ENCODE measurements around the gene SLC66A2.
A peak's percentile ranks its signal among the peaks of the same experiment; 100 is the strongest.

The SLC66A2 gene

DNA sequence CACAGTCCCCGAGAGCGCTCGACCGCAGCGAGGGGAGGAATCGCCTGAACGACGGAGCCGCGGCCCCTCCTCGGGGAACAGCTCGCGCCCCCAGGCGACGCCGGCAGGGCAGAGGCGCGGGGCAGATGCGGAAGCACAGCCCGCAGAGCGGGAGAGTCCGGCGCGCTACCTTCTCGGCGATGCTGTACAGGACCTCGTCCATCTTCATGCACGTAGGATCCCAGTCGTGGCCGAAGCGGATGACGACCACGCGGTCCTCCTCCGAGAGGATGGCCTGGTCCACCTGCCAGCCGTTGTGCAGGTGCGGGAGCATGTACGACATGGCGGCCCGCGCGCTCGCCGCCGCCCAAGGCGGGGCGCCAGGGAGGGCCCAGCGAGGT lies 36.6 kb upstream of the SLC66A2 start:
- no peak for DNase-seq (ENCODE audit: low read depth, low spot score)
- ChIA-PET CTCF (interaction anchor here (1.4 to 3.9 kb wide), 3 partner anchors 15 to 46 kb away, joined by 7 to 17 read pairs (median 8); partner anchors contain the start of gene RBFA), POLR2A (interaction anchor here (1.3 kb wide), 1 partner anchor 46 kb away, joined by 4 read pairs; the partner anchor contains the start of gene RBFA)
- TF ChIP-seq, protein P1, sequence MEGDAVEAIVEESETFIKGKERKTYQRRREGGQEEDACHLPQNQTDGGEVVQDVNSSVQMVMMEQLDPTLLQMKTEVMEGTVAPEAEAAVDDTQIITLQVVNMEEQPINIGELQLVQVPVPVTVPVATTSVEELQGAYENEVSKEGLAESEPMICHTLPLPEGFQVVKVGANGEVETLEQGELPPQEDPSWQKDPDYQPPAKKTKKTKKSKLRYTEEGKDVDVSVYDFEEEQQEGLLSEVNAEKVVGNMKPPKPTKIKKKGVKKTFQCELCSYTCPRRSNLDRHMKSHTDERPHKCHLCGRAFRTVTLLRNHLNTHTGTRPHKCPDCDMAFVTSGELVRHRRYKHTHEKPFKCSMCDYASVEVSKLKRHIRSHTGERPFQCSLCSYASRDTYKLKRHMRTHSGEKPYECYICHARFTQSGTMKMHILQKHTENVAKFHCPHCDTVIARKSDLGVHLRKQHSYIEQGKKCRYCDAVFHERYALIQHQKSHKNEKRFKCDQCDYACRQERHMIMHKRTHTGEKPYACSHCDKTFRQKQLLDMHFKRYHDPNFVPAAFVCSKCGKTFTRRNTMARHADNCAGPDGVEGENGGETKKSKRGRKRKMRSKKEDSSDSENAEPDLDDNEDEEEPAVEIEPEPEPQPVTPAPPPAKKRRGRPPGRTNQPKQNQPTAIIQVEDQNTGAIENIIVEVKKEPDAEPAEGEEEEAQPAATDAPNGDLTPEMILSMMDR (IDR thresholded peaks at IDR 0.05; ENCODE audit: insufficient read depth, low read length, missing control alignments): peak; percentile 30
- peak overlapping the region; percentile 99 for H3K4me3 ChIP-seq (ENCODE audit: low read depth, low read length)

DNA sequence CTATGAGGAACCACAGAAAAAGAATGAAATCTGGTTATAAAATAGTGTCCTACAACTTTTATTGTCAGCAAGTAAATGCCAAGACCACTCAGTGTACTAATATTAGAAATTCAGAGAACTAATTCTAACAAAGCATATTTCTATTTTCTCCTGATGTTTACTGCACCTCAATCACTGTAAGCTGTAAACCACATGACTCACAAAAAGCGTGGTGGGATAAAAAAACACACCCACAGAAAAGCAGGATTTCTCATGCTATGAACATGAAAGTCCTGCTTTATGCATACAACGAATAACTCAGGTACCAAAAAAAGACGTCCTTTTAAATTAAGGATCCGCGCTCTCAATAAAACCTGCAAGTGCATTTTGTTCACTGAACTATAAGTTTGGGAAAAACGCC lies 36.1 kb upstream of the SLC66A2 start:
- TF ChIP-seq, protein P1 (IDR thresholded peaks at IDR 0.05; ENCODE audit: insufficient read depth, low read length, missing control alignments): no peak
- CTCF ChIA-PET: interaction anchor here (1.4 to 3.9 kb wide), 4 partner anchors 15 to 53 kb away, joined by 7 to 17 read pairs (median 8); partner anchors contain the start of gene RBFA
- peak overlapping the region; percentile 99 for H3K4me3 ChIP-seq (ENCODE audit: low read depth, low read length)
- DNase-seq (ENCODE audit: low read depth, low spot score): no peak
- POLR2A ChIA-PET: no interaction called here

DNA sequence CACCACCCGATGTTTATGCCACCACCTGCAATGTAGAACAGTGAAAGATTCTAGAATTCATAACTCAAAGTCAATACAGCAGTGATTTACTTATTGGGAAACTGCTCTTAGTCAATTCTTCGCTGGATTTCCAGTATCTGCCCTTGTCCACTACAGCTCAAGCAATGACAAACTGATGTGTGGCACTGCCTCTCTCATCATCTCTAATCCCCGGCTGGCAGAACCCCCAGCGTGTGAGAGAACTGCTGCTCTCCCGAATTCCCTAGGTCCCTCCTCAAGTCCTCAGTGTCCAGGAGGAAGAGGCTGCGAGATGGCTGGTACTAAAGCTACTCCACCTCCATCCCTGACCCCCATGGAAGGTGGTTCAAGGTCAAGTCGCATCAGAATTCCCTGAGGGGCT lies 35.3 kb upstream of the SLC66A2 start:
- ChIA-PET POLR2A (no interaction called here), CTCF (interaction anchor here (0.5 to 3.9 kb wide), 5 partner anchors 11 to 53 kb away, joined by 3 to 17 read pairs (median 8); partner anchors contain the start of genes HSBP1L1 and RBFA)
- H3K4me3 ChIP-seq (ENCODE audit: low read depth, low read length): peak overlapping the region; percentile 99
- no peak for DNase-seq (ENCODE audit: low read depth, low spot score)
- TF ChIP-seq, protein P1 (IDR thresholded peaks at IDR 0.05; ENCODE audit: insufficient read depth, low read length, missing control alignments): no peak

DNA sequence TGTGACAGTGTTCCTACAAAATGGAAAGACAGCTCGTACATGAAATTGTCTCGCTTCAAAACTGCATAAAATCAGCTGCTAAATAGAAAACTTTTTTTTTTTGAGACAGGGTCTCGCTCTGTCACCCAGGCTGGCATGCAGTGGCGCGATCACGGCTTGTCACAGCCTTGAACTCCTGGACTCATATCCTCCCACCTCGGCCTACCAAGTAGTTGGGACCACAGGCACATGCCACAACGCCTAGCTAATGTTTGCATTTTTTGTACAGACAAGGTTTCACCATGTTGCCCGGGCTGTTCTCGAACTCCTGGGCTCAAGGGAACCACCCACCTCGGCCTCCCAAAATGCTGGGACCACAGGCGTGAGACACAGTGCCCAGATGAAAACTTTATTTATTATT lies 33.7 kb upstream of the SLC66A2 start:
- H3K4me3 ChIP-seq (ENCODE audit: low read depth, low read length): no peak overlapping the region
- TF ChIP-seq, protein P1 (IDR thresholded peaks at IDR 0.05; ENCODE audit: insufficient read depth, low read length, missing control alignments): no peak
- ChIA-PET CTCF (interaction anchor here (2.0 to 3.9 kb wide), 2 partner anchors 10 to 18 kb away, joined by 10 to 17 read pairs; no protein-coding TSS in a partner anchor), POLR2A (no interaction called here)
- no peak for DNase-seq (ENCODE audit: low read depth, low spot score)

GRCh38 chr18:79983793-79984192 lies 32.3 kb upstream of the SLC66A2 start:
- TF ChIP-seq, protein P1 (IDR thresholded peaks at IDR 0.05; ENCODE audit: insufficient read depth, low read length, missing control alignments): no peak
- CTCF ChIA-PET: interaction anchor here (1.3 kb wide), 1 partner anchor 10 kb away, joined by 3 read pairs; no protein-coding TSS in a partner anchor

DNA sequence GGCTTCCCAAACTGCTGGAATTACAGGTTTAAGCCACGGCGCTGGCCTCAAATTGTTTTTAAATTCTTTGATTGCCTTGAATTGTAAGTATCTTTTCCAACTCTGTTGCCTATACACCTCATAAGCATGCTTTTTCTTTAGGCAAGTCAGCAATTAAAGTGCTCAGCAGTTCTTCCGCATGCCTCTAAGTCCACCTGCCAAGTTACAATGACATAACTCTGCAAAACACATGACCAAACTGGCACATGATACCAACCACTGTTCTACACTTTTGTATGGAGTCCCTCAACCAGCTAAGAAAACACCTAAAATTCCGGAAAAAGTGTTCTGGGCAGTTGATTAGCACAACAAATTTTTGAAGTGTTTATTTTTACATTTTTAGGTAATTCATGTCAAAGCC lies 31.8 kb upstream of the SLC66A2 start:
- CTCF ChIA-PET: interaction anchor here (0.6 to 1.3 kb wide), 2 partner anchors 9 to 33 kb away, joined by 3 read pairs; no protein-coding TSS in a partner anchor
- DNase-seq (ENCODE audit: low read depth, low spot score): no peak
- POLR2A ChIA-PET: no interaction called here
- TF ChIP-seq, protein P1 (IDR thresholded peaks at IDR 0.05; ENCODE audit: insufficient read depth, low read length, missing control alignments): no peak
- H3K4me3 ChIP-seq (ENCODE audit: low read depth, low read length): no peak overlapping the region

More at GRCh38 chr18:79983793-79984192, 32.3 kb upstream of the SLC66A2 start:
- POLR2A ChIA-PET: no interaction called here
- no peak overlapping the region for H3K4me3 ChIP-seq (ENCODE audit: low read depth, low read length)
- no peak for DNase-seq (ENCODE audit: low read depth, low spot score)
